Measurements from ENCODE around the gene OVCH2.

DNA sequence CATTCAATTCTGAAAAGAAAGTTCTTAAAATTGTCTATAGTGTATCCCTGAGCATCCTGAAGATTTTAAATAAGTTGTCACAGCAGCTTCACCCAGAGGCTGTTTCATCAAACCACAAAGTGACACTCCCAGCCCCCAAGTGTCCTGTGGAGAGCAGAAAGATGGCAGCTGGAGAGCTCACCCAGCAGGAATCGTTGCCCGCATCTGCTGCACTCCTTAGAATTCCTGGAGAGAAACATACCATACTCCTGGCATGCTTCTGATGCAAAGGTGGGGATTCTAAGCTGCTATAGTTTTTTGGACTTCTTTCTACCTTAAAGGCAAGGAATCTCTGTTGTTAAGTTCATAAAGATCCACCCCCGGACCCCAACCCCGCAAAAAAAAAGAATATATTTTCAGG lies 19.5 kb downstream of the OVCH2 start:
- TF ChIP-seq POLR2A (IDR thresholded peaks at IDR 0.05) = no peak
- TF ChIP-seq, protein P1, sequence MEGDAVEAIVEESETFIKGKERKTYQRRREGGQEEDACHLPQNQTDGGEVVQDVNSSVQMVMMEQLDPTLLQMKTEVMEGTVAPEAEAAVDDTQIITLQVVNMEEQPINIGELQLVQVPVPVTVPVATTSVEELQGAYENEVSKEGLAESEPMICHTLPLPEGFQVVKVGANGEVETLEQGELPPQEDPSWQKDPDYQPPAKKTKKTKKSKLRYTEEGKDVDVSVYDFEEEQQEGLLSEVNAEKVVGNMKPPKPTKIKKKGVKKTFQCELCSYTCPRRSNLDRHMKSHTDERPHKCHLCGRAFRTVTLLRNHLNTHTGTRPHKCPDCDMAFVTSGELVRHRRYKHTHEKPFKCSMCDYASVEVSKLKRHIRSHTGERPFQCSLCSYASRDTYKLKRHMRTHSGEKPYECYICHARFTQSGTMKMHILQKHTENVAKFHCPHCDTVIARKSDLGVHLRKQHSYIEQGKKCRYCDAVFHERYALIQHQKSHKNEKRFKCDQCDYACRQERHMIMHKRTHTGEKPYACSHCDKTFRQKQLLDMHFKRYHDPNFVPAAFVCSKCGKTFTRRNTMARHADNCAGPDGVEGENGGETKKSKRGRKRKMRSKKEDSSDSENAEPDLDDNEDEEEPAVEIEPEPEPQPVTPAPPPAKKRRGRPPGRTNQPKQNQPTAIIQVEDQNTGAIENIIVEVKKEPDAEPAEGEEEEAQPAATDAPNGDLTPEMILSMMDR (IDR thresholded peaks at IDR 0.05) = no peak
